ENCODE results near the gene ATP5ME. TPM values are rescaled to one million over a fixed set of nuclear protein-coding genes. Genes with fewer than 3 reads are reported as not detected.

Gene ATP5ME
- total and polyA plus RNA-seq, 5 experiments from 2014 or later = 146 to 468 (median 420) TPM

DNA sequence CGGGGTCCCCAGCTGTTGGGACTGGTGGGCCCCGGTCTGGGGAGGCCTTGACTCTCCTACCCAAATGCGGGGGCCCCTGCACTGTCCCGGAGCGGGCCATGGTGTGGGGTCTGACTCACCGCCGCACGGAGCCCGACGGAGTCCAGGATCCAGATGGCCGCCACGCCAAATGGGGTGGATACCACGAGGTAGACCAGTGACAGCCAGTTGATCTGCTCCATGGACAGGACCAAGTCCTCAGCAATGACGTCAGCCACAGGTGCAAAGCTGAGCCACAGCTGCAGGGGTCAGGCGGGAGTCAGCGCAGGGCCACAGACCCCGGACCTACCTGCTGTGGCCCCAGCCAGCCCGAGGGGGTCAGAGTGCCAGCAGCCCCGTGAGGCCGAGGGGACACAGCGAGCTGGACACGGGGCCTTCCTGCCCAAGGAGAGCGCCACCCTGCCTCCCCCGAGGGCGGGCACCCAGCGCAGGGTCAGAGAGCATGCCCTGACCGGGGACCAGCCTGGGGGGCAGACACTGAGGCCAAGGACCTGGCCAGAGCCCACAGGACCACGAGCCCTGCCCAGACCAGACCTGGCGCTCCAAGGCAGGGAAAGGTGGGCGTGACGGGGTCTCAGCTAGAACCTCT lies 12.5 kb upstream of the ATP5ME start:
- no peaks in the 10 kb centered on the region for H3K9me3 Mint-ChIP-seq
- peaks cover 0 to 2% (median 0%) of the 10 kb centered on the region in 3 donors for H3K36me3 Mint-ChIP-seq
- H3K27ac Mint-ChIP-seq = no peak overlapping the region
- peaks cover 2 to 21% (median 13%) of the 10 kb centered on the region in 5 donors for H3K27me3 Mint-ChIP-seq
- POLR2A ChIA-PET = no interaction called here
- no peak overlapping the region for H3K4me3 Mint-ChIP-seq
- DNase-seq = no peak
- no peak for ATAC-seq
- peaks cover 2 to 13% (median 9%) of the 10 kb centered on the region in 4 donors for H3K4me1 Mint-ChIP-seq

DNA sequence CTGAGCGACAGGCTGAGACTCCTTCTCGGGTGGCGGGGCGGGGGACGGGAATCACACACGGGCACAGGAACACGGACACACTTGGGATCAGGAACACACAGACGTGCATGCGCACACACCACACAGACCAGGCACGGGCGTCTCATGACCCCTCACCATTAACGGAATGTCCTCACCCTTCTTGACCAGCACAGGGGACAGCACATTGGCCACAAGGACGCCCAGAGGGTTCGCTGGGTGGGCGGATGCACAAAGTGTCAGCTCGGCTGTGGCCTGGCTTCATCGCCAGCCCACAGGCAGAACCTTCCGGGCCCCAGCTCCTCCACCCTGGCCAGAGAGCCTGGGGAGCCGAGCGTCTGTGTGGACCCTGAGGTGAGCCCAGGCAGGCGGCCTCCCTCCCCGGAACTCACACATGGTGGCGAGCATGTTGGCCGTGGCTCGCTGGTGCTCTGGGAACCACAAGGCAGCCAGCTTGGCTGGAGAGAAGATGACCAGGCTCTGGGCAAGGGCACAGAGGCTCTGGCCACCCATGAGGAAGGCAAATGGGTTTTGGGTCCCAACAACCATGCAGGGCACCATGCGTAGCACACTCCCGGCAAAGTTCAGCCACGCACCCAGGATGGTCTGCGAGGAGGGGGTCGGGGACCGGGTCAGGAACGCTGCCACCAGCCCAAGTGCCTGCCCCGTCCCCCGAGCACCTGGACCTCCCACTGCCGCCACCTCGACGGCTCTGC lies 11.8 kb upstream of the ATP5ME start:
- ATAC-seq (no peak), DNase-seq (no peak)
- POLR2A ChIA-PET = no interaction called here
- Mint-ChIP-seq H3K4me3 (no peak overlapping the region), H3K27me3 (peaks cover 2 to 21% (median 13%) of the 10 kb centered on the region in 5 donors), H3K36me3 (peaks cover 0 to 2% (median 0%) of the 10 kb centered on the region in 3 donors), H3K9me3 (no peaks in the 10 kb centered on the region), H3K4me1 (peaks cover 2 to 13% (median 10%) of the 10 kb centered on the region in 4 donors), H3K27ac (peak overlapping the region in 2 of 10 donors; percentile 37 to 73)

DNA sequence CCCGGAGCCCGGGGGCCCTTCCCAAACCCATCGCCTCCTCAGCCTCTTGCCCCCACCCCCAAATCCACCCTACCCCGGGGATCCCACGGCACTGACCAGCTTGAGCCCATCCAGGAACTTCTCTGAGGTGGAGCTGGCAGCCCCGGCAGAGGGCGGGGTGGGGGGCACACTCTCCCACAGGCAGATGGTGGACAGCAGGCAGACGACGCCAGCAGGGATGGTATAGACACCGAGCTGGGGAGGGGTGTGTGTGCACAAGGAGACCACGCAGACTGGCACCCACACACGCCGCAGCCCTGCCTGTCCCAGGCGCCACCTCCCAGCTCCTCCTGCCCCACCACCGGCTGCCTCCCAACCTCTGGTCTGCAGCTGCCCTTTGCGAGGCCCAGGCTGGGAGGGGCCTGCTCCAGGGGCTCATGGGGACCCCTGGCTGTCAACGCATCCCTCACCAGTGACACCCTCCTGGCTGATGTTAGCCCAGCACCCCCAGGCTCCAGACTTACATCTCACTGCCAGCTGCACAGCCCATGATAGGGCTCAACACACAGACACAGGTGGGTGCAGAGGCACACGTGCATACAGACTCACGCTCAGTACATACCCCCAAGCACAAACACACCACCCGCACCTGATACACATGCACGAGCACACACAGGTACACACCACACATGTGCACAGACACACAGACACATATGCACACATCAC lies 10.7 kb upstream of the ATP5ME start:
- Mint-ChIP-seq H3K9me3 (no peaks in the 10 kb centered on the region), H3K4me1 (peaks cover 0 to 20% (median 12%) of the 10 kb centered on the region in 4 donors), H3K4me3 (peak overlapping the region in 2 of 10 donors; percentile 0 to 5), H3K36me3 (peaks cover 0 to 2% (median 0%) of the 10 kb centered on the region in 3 donors), H3K27me3 (peaks cover 2 to 19% (median 9%) of the 10 kb centered on the region in 5 donors), H3K27ac (peak overlapping the region in 1 of 10 donors; percentile 15)
- ATAC-seq (no peak), DNase-seq (no peak)
- POLR2A ChIA-PET = interaction anchor here (0.6 kb wide), 1 partner anchor 21 kb away, joined by 3 read pairs; no protein-coding TSS in a partner anchor

DNA sequence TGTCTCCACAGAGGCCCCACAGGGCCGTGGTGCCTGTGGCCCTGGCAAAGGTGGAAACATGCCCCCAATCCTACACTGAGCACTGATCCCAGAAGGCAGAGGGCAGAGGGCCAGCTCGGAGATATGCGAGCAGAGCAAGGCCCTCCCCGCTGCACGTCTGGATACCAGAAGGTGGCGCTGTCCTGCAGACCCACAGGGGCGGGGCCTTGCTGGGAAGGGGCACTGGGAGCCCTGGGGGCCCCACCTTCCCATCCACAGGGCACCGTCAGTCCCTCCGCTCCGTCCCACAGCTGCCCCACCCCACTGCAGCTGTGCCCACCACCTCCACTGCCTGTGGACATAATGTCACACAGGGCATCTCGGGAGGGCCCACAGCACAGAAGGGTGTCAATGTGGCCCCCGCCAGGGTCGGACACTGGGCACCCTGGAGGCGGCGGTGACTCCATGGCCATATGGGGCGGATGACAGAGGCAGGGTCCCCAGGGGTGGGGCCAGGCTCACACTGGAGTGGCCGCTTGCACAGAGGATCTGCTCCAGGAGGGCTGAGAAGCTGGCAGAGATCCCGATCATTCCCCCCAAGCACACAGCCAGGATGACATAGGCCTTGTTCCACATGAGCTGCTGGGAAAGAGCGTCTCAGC lies 10.0 kb upstream of the ATP5ME start:
- Mint-ChIP-seq H3K4me3 (no peak overlapping the region), H3K27me3 (peaks cover 2 to 19% (median 9%) of the 10 kb centered on the region in 5 donors), H3K4me1 (peaks cover 0 to 20% (median 10%) of the 10 kb centered on the region in 4 donors), H3K27ac (no peak overlapping the region), H3K36me3 (peaks cover 0 to 2% (median 0%) of the 10 kb centered on the region in 3 donors), H3K9me3 (no peaks in the 10 kb centered on the region)
- DNase-seq (peak in 2 of 10 donors; percentile 31 to 36), ATAC-seq (peak; percentile 16 to 21)
- POLR2A ChIA-PET = interaction anchor here (0.6 kb wide), 1 partner anchor 20 kb away, joined by 3 read pairs; no protein-coding TSS in a partner anchor

DNA sequence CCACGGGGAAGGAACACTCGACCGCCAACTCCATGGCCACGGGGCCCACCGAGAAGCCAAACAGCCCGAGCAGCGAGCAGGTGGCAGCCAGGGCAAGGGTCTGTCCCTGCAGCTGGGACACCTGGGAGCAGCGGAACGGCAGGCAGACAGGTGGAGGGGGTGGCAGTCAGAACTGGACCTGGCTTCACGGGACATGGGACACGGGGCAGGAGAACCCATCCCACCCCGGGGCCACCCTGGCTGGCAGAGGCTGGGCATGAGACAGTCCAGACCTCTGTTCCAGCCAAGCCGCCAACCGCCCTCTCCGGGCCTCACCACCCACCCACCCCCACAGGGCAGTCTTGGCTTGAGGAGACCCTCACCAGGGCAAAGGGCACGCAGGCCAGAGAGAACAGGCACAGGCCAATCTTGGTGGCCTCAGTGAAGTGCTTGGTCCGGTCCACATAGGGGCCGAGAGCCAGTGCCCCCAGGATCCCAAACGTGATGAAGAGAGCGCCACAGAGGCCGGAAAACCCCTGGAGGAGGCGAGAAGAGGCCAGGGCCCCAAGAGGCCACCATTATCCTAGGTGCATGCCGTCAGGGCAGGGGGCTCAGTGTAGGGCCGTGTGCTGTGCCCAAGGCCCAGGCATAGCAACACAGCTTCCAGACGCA lies 9.3 kb upstream of the ATP5ME start:
- DNase-seq = no peak
- Mint-ChIP-seq H3K27me3 (peaks cover 2 to 19% (median 9%) of the 10 kb centered on the region in 5 donors), H3K4me3 (no peak overlapping the region), H3K4me1 (peaks cover 0 to 20% (median 10%) of the 10 kb centered on the region in 4 donors), H3K9me3 (no peaks in the 10 kb centered on the region), H3K27ac (peak overlapping the region in 1 of 10 donors; percentile 81), H3K36me3 (peaks cover 0 to 2% (median 0%) of the 10 kb centered on the region in 3 donors)
- POLR2A ChIA-PET = no interaction called here
- ATAC-seq = peak in 1 of 2 donors; percentile 31

DNA sequence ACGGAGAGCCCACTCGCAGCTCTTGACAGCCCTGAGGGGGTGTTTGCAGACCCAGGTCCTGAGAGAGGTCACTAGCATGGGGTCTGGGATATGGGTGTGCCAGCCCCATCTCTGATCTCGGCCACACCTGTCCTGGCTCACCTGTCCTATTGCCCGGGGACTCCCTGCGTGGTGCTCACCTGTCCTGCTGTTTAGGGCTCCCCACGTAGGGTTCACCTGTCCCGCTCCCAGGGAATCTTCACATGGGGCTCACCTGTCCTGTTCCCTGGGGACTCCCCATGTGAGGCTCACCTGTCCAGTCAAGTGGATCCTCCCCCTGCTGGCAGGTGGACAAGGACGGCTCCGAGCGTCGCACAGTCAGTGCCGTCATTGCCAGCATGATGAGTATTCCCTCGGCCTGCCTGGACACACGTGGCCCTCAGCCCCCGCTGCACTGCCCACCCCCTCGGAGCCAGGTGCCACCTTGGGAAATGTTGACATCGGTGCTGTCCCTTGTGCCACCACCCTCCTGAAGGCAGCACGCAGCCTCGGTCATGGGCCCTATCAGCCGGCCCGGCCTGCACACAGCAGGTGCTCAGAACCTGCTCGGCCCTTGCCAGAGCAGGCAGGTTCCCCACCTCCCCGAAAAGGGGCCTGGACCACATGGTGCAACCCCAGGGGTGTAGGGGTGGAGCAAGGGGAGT lies 8.6 kb upstream of the ATP5ME start:
- Mint-ChIP-seq H3K4me1 (peaks cover 0 to 18% (median 8%) of the 10 kb centered on the region in 4 donors), H3K27ac (peak overlapping the region in 3 of 10 donors; percentile 5 to 21 (median 5)), H3K9me3 (no peaks in the 10 kb centered on the region), H3K36me3 (peaks cover 0 to under 1% (median 0%) of the 10 kb centered on the region in 3 donors), H3K4me3 (peak overlapping the region in 8 of 10 donors; percentile 10 to 58 (median 34)), H3K27me3 (peaks cover 2 to 14% (median 6%) of the 10 kb centered on the region in 5 donors)
- ATAC-seq = no peak
- no peak for DNase-seq
- POLR2A ChIA-PET = interaction anchor here (1.0 kb wide), 1 partner anchor 9 kb away, joined by 3 read pairs; the partner anchor contains the start of genes ATP5ME and MYL5

DNA sequence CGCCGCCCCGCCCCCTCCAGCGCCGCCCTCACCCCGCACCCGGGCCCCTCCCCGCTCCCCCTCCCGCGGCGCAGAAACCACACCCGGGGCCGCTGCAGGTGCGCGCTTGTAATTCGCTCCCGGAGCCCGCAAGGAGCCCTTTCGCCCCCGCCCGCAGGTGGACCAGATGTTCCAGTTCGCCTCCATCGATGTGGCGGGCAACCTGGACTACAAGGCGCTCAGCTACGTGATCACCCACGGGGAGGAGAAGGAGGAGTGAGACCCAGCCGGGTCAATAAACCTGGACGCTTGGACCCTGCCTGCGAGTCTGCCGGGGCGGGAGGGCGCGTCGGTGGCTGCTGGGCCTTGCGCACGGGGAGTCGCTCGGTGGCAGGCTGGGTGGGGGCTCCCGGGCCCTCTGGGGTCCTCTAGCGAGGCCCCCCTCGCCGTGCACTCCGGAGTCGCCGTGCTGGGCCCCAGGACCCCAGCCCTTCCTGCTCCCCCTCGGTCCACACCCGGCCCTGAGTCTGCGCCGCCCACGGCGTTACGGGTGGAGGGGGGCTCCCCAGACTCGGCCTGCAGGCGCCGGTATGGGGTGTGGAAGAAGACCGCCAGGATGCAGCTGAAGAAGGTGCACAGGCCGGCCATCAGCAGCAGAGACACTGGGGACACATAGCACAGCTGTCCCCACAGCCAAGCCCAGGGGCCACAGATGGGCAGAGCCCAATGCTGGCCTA lies 7.8 kb upstream of the ATP5ME start:
- ATAC-seq (peak; percentile 46 to 54), DNase-seq (peak in 8 of 10 donors; percentile 35 to 79 (median 54))
- H3K27me3 Mint-ChIP-seq = peaks cover 2 to 10% (median 4%) of the 10 kb centered on the region in 5 donors
- H3K4me1 Mint-ChIP-seq = peaks cover 0 to 18% (median 8%) of the 10 kb centered on the region in 4 donors
- H3K4me3 Mint-ChIP-seq = peak overlapping the region in 6 of 10 donors; percentile 18 to 63 (median 37)
- POLR2A ChIA-PET = interaction anchor here (1.0 to 1.3 kb wide), 2 partner anchors 8 to 568 kb away, joined by 3 to 4 read pairs; partner anchors contain the start of genes ATP5ME and MYL5
- peak overlapping the region in 3 of 10 donors; percentile 5 to 80 (median 6) for H3K27ac Mint-ChIP-seq
- H3K36me3 Mint-ChIP-seq = no peaks in the 10 kb centered on the region
- no peaks in the 10 kb centered on the region for H3K9me3 Mint-ChIP-seq

DNA sequence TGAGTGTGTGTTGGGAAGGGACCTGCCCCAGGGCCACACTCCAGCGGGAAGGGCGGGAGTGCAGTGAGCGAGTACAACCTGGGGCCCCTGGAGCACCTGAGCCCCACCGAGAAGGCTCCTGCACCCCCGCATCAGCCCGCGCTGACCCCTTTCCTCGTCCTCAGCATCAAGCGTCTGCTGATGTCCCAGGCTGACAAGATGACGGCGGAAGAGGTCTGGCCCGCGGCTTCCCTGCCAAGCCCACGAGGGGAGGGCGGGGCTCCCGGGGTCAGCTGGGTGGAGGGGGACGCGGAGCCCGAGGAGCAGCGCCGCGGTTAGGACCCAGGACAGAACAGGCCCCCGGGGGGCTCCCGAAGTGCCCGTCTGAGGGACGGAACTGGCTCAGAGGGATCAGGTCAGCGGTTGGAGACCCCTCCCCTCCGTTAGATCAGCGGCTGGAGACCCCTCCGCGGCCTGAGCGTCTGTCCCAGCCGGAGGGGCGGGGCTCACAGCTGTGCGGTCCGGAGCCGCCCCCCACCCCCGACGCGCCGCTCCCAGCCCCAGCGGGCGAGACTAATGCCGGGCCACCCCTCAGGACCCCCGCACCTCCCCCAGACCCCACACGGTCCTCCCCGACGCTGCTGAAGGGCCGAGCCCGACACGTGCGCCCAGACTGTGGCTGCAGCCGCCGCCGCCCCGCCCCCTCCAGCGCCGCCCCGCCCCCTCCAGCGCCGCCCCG lies 7.0 kb upstream of the ATP5ME start:
- POLR2A ChIA-PET = interaction anchor here (0.6 to 1.3 kb wide), 2 partner anchors 181 to 568 kb away, joined by 3 to 4 read pairs; no protein-coding TSS in a partner anchor
- peak; percentile 33 to 66 for ATAC-seq
- peak in 6 of 10 donors; percentile 36 to 75 (median 50) for DNase-seq
- Mint-ChIP-seq H3K36me3 (no peaks in the 10 kb centered on the region), H3K27me3 (peaks cover 2 to 10% (median 4%) of the 10 kb centered on the region in 5 donors), H3K27ac (peak overlapping the region in 5 of 10 donors; percentile 8 to 66 (median 52)), H3K9me3 (no peaks in the 10 kb centered on the region), H3K4me3 (peak overlapping the region in 9 of 10 donors; percentile 22 to 77 (median 64)), H3K4me1 (peaks cover 0 to 18% (median 8%) of the 10 kb centered on the region in 4 donors)

DNA sequence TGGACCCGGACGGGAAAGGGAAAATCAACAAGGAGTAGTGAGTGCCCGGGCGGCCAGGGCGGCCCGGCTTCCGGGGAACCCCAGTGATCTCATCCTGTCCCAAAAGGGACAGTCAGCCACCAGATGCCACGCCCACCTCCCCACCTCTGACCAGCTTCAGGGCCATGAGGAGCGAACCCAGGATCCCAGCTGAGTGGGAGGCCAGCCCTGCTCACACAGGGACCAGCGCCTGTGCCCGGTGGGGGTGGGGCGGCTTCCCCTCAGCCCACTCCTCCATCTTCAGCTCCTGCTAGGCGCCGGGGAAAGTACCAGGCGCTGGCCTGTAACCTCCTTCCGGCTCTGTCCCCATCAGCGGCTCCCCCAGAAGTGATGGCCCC lies 6.5 kb upstream of the ATP5ME start:
- Mint-ChIP-seq H3K27ac (peak overlapping the region in 7 of 10 donors; percentile 19 to 70 (median 52)), H3K4me3 (peak overlapping the region; percentile 44 to 77 (median 64)), H3K4me1 (peaks cover 0 to 22% (median 10%) of the 10 kb centered on the region in 4 donors), H3K36me3 (no peaks in the 10 kb centered on the region), H3K9me3 (no peaks in the 10 kb centered on the region), H3K27me3 (peaks cover 2 to 9% (median 4%) of the 10 kb centered on the region in 5 donors)
- ATAC-seq (peak; percentile 11 to 29), DNase-seq (peak in 1 of 10 donors; percentile 9)
- POLR2A ChIA-PET = interaction anchor here (0.6 to 1.3 kb wide), 3 partner anchors 16 to 569 kb away, joined by 3 to 4 read pairs (median 3); no protein-coding TSS in a partner anchor

DNA sequence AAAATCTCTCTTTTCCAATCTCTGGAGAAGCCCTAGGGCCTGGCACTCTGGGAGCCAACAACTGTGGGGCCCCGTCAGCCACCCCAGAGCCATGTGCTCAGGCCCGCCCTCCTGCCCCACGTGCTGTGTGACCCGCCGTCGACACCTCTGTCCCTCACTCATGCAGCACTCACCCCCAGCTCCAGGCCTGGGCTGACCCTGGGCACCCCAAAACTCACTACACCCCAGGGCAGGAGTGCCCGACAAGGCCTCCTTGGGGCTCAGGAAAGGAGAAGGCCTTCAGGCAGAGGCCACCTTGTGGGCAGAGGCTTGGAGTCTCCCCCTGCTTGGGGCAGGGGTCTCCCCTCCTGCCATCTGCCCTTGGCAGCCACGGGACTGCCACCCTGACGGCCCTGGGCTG lies 6.0 kb upstream of the ATP5ME start:
- H3K27ac Mint-ChIP-seq = peak overlapping the region in 3 of 10 donors; percentile 19 to 66 (median 29)
- no peaks in the 10 kb centered on the region for H3K36me3 Mint-ChIP-seq
- H3K4me1 Mint-ChIP-seq = peaks cover 2 to 26% (median 14%) of the 10 kb centered on the region in 4 donors
- peaks cover under 1 to 4% (median 2%) of the 10 kb centered on the region in 5 donors for H3K27me3 Mint-ChIP-seq
- POLR2A ChIA-PET = interaction anchor here (0.9 kb wide), 1 partner anchor 16 kb away, joined by 3 read pairs; no protein-coding TSS in a partner anchor
- no peaks in the 10 kb centered on the region for H3K9me3 Mint-ChIP-seq
- ATAC-seq (no peak), DNase-seq (no peak)
- H3K4me3 Mint-ChIP-seq = peak overlapping the region; percentile 44 to 77 (median 64)

All from naive thymus-derived CD8-positive, alpha-beta T cell (primary cell).